ENCODE data around the gene NEXN. TPM values are rescaled to one million over a fixed set of nuclear protein-coding genes. Genes with fewer than 3 reads are reported as not detected.

NEXN gene
- total and polyA plus RNA-seq, 8 donors, result 12.7 to 64.3 (median 32.9) TPM

DNA sequence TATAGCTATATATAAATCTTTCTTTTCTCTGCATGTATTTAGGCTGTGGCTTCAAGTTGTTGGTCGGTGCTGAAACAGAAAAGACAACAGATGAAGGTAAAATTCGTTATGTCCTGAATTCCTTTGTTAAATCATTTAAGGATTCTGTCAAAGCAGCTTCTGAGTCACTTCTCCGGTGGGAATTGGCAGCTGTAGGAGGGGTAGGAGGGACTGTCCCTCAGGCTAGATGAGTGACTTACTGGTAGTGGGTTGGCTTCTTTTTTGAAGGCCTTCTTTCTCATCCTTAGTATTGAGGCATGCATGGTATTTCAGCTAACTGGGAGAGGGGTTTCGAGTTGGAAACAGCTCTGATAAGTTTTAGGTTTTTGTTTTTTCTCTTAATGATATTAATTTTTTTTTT lies 22.1 kb upstream of the NEXN start:
- Histone ChIP-seq H3K4me3 (no peak overlapping the region), H3K9me3 (no peaks in the 10 kb centered on the region), H3K27me3 (no peaks in the 10 kb centered on the region), H3K4me1 (no peaks in the 10 kb centered on the region), H3K36me3 (peaks cover 19 to 69% (median 55%) of the 10 kb centered on the region in 4 donors), H3K27ac (no peak overlapping the region)
- no peak for DNase-seq
- 76 to 95% (median 89%) methylated on average over 4 of the region's 4 CpGs for WGBS, 5 donors
- intact Hi-C loops (cut with DNase I; ENCODE audit: low total_unique reads), result no loop called here
- no peak for TF ChIP-seq POLR2AphosphoS5 (IDR thresholded peaks at IDR 0.05)
- TF ChIP-seq POLR2A (IDR thresholded peaks at IDR 0.05), result no peak
- no peak for TF ChIP-seq EP300 (IDR thresholded peaks at IDR 0.05)
- TF ChIP-seq, protein P1, sequence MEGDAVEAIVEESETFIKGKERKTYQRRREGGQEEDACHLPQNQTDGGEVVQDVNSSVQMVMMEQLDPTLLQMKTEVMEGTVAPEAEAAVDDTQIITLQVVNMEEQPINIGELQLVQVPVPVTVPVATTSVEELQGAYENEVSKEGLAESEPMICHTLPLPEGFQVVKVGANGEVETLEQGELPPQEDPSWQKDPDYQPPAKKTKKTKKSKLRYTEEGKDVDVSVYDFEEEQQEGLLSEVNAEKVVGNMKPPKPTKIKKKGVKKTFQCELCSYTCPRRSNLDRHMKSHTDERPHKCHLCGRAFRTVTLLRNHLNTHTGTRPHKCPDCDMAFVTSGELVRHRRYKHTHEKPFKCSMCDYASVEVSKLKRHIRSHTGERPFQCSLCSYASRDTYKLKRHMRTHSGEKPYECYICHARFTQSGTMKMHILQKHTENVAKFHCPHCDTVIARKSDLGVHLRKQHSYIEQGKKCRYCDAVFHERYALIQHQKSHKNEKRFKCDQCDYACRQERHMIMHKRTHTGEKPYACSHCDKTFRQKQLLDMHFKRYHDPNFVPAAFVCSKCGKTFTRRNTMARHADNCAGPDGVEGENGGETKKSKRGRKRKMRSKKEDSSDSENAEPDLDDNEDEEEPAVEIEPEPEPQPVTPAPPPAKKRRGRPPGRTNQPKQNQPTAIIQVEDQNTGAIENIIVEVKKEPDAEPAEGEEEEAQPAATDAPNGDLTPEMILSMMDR (IDR thresholded peaks at IDR 0.05), result no peak

DNA sequence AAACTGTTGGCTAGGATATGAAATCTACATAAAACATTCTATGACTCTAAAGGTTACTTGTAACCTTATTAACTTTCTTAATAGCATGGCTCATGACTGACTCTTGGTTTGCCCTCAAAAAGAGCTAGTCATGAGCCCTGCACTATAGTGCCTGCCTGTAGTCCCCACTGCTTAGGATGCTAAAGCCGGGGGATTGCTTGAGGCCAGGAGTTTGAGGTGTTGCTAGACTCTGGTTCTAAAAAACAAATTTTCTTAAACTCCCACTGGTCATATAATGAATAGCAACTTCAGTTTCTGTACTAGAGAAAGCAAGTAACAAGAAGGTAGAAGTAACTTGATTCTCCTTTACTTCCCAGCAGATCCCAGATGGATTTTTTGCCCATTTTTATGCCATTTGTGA lies 15.8 kb upstream of the NEXN start:
- Histone ChIP-seq H3K9me3 (no peaks in the 10 kb centered on the region), H3K27ac (no peak overlapping the region), H3K4me1 (no peaks in the 10 kb centered on the region), H3K27me3 (no peaks in the 10 kb centered on the region), H3K36me3 (peaks cover 9 to 35% (median 30%) of the 10 kb centered on the region in 4 donors), H3K4me3 (no peak overlapping the region)
- intact Hi-C loops (cut with DNase I; ENCODE audit: low total_unique reads), result no loop called here
- no peak for DNase-seq
- TF ChIP-seq, protein P1 (IDR thresholded peaks at IDR 0.05), result no peak
- no peak for TF ChIP-seq POLR2AphosphoS5 (IDR thresholded peaks at IDR 0.05)
- no peak for TF ChIP-seq EP300 (IDR thresholded peaks at IDR 0.05)
- TF ChIP-seq POLR2A (IDR thresholded peaks at IDR 0.05), result no peak
- WGBS, 5 donors, result 94 to 100% (median 98%) methylated on average over 1 of the region's 1 CpG

DNA sequence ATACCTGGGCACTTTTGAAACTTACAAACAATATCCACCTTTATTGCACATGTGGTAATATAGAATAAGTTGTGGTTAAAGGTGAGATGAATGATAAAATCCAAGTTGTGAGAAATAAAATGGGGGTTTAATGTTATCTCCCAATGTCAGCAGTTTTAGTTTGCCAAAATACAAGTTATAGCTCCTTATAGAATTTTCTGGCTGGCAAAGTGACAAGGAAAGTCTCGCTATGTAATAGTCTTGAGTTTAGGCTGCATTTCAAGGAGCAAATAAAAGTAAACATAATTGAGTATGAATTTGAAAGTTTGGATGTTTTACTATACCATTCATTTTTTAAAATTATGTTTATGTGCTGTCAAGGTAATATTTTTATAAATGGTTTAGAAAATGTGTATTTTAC lies 15.0 kb upstream of the NEXN start:
- TF ChIP-seq, protein P1 (IDR thresholded peaks at IDR 0.05), result no peak
- no peak for TF ChIP-seq POLR2AphosphoS5 (IDR thresholded peaks at IDR 0.05)
- TF ChIP-seq POLR2A (IDR thresholded peaks at IDR 0.05), result no peak
- TF ChIP-seq EP300 (IDR thresholded peaks at IDR 0.05), result no peak
- Histone ChIP-seq H3K4me3 (no peak overlapping the region), H3K9me3 (no peaks in the 10 kb centered on the region), H3K36me3 (peaks cover 3 to 27% (median 22%) of the 10 kb centered on the region in 4 donors), H3K27me3 (no peaks in the 10 kb centered on the region), H3K27ac (no peak overlapping the region), H3K4me1 (no peaks in the 10 kb centered on the region)
- intact Hi-C loops (cut with DNase I; ENCODE audit: low total_unique reads), result no loop called here
- DNase-seq, result no peak
- WGBS, 5 donors, result 38 to 100% (median 100%) methylated on average over 1 of the region's 1 CpG

DNA sequence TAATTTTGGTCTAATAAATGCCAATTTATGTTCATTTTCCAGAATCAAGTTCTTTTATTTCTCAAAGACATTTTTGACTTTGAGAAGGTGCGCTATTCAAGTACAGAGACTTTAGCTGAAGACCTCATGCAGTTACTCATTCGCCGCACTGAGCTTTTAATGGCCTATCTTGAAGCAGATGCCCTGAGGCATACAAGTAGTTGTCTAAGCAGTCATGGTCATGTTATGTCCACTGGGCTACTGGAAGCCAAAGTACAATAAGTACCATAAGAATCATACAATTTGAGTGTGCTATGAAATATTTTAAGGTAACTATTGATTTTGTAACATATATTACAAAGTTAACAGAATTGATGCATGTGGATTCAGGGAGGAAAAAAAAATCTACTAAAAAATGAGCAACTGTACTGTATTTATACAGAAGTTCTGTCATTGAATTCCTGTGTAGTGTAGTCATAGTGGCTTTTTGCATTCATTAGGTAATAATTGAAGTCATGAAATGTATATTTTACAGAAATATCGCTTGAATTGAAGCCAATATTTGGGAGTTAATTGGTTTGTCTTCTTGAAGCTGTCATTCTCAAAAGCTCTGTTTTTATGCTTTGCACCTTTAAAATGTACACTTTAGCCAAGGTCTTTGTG lies 13.5 kb upstream of the NEXN start:
- Histone ChIP-seq H3K36me3 (peaks cover 0 to 24% (median 18%) of the 10 kb centered on the region in 4 donors), H3K4me3 (no peak overlapping the region), H3K4me1 (no peaks in the 10 kb centered on the region), H3K9me3 (no peaks in the 10 kb centered on the region), H3K27me3 (no peaks in the 10 kb centered on the region), H3K27ac (no peak overlapping the region)
- intact Hi-C loops (cut with DNase I; ENCODE audit: low total_unique reads), result no loop called here
- TF ChIP-seq, protein P1 (IDR thresholded peaks at IDR 0.05), result no peak
- TF ChIP-seq POLR2AphosphoS5 (IDR thresholded peaks at IDR 0.05), result no peak
- TF ChIP-seq POLR2A (IDR thresholded peaks at IDR 0.05), result no peak
- TF ChIP-seq EP300 (IDR thresholded peaks at IDR 0.05), result no peak
- no peak for DNase-seq
- 96 to 100% (median 98%) methylated on average over 4 of the region's 4 CpGs for WGBS, 5 donors
